ENCODE results near the gene GIPR.

GIPR gene

GRCh38 chr19:45645068-45645630 lies 22.9 kb upstream of the GIPR start:
- no peak for DNase-seq (ENCODE audit: extremely low read depth in 1 of 2, low read depth in 1 of 2)

GRCh38 chr19:45645631-45646344 lies 22.2 kb upstream of the GIPR start:
- peak; percentile 60 to 80 for DNase-seq (ENCODE audit: extremely low read depth in 1 of 2, low read depth in 1 of 2)

- no peak for DNase-seq (ENCODE audit: extremely low read depth in 1 of 2, low read depth in 1 of 2)
Observed at GRCh38 chr19:45646345-45646698, 21.7 kb upstream of the GIPR start.

- DNase-seq (ENCODE audit: extremely low read depth in 1 of 2, low read depth in 1 of 2), result no peak
Observed at GRCh38 chr19:45650722-45651121, 17.3 kb upstream of the GIPR start.

DNA sequence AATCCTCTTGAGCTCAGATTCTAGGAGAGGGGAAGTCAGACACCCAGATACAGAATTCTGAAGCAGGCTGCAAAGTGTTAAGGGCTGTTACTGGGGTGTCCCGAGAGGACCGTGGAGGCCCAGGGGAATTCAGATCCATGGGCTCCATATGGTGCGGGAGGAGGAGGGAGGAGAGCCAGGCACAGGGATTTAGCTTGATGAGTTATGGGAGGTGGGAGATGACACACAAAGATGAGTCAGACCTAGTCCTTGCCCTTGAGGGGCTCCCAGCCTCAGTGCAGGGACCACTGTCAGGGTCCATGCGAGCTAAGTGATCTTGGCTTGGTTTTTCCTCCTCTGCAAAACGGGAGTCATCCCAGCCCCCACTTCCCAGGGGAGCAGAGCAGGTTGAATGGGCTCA lies 14.4 kb upstream of the GIPR start:
- DNase-seq (ENCODE audit: extremely low read depth in 1 of 2, low read depth in 1 of 2), result no peak

DNA sequence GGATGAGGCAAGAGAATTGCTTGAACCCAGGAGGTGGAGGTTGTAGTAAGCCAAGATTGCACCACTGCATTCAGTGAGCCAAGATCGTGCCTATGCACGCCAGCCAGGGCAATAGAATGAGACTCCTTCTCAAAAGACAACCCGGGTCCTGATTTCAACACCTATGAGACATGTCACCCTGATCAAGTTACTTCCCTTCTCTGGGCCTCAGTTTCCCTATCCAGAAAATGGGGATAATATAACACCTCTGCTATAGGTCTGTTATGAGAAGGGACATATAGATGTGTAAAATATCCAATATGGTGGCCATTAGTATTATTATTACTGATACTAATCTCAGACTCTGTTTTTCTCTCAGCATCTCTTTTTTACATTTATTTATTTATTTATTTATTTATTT lies 12.9 kb upstream of the GIPR start:
- no peak for DNase-seq (ENCODE audit: extremely low read depth in 1 of 2, low read depth in 1 of 2)

- DNase-seq (ENCODE audit: extremely low read depth in 1 of 2, low read depth in 1 of 2), result no peak
Observed at GRCh38 chr19:45657520-45658167, 10.4 kb upstream of the GIPR start.

- DNase-seq (ENCODE audit: extremely low read depth in 1 of 2, low read depth in 1 of 2), result no peak
Observed at GRCh38 chr19:45659096-45659729, 8.8 kb upstream of the GIPR start.

DNA sequence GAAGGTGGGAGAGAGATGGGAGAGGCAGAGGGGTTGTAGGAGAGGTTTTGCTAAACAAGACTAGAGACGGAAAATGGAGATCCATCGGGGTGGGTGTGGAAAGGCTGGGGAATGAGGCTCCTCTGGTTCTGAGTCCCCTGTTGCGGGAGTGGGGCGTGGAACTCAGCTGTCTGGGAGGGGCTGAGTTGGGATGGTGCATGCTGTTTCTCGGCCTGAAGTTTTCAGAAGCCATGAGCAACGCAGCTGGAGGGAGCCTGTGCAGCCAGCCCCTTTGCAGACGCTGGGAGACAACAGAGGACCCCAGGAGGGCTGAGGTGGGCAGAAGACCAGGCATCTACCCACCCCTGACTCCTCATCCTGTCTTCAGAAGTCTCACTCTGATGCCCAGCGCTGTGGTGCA lies 7.4 kb upstream of the GIPR start:
- no peak for DNase-seq (ENCODE audit: extremely low read depth in 1 of 2, low read depth in 1 of 2)

DNA sequence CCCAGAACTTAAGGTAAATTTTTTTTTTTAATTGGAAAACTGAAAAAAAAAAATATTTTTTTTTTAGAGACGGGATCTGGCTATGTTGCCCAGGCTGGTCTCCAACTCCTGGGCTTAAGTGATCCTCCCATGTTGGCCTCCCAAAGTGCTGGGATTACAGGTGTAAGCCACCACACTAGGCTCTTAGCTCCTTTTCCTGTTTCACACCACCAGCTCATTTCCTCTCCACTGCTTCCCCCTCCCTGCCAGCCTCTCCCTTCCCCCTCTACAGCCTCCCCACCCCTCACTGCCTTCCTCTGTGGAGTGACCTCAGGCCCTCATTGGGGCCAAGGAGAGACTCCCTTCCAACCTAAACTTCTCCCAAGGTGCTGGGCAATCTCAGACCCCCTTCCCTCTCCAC lies 4.2 kb upstream of the GIPR start:
- DNase-seq (ENCODE audit: extremely low read depth in 1 of 2, low read depth in 1 of 2), result no peak

DNA sequence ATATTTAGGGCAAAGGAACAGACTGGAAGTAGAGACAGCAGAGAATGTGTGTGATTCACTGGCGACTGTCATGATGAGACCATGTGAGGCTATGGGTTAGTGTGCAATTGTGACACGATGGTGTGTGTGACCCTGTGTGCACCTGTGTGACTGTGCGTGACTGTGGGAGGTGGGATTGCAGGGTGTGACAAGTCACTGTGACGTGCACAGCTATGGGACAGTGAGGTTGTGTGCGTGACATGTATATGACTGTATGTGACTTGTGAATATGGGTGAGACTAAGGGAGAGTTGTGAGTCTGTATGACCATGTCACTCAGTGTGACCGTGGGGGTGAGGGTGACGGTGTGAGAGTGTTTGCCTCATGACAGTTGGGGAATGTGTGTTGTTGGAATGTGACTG lies 3.4 kb upstream of the GIPR start:
- DNase-seq (ENCODE audit: extremely low read depth in 1 of 2, low read depth in 1 of 2), result no peak

- DNase-seq (ENCODE audit: extremely low read depth in 1 of 2, low read depth in 1 of 2), result no peak
Observed at GRCh38 chr19:45668342-45668871, 386 bp downstream of the GIPR start.

- DNase-seq (ENCODE audit: extremely low read depth in 1 of 2, low read depth in 1 of 2), result peak in 1 of 2 donors; percentile 65
Observed at GRCh38 chr19:45670670-45671453, 2.8 kb downstream of the GIPR start.

DNA sequence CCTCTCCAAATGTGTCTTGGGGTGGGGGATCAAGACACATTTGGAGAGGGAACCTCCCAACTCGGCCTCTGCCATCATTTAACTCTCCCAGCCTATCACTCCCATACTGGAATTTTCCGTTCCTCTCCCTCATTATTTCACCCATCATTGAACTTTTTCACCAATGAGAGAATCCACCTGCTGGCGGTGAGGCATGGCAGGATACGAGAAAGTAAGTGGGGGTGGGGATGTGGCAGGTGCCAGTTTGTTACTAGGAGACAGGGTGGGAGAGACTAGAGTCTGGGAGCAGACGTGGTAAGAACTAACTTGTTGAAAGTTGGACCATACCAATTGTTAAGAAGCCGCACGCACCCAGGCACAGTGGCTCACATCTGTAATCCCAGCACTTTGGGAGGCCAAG lies 6.9 kb downstream of the GIPR start:
- no peak for DNase-seq (ENCODE audit: extremely low read depth in 1 of 2, low read depth in 1 of 2)

GRCh38 chr19:45676851-45677263 lies 8.8 kb downstream of the GIPR start:
- peak in 1 of 2 donors; percentile 48 for DNase-seq (ENCODE audit: extremely low read depth in 1 of 2, low read depth in 1 of 2)

DNA sequence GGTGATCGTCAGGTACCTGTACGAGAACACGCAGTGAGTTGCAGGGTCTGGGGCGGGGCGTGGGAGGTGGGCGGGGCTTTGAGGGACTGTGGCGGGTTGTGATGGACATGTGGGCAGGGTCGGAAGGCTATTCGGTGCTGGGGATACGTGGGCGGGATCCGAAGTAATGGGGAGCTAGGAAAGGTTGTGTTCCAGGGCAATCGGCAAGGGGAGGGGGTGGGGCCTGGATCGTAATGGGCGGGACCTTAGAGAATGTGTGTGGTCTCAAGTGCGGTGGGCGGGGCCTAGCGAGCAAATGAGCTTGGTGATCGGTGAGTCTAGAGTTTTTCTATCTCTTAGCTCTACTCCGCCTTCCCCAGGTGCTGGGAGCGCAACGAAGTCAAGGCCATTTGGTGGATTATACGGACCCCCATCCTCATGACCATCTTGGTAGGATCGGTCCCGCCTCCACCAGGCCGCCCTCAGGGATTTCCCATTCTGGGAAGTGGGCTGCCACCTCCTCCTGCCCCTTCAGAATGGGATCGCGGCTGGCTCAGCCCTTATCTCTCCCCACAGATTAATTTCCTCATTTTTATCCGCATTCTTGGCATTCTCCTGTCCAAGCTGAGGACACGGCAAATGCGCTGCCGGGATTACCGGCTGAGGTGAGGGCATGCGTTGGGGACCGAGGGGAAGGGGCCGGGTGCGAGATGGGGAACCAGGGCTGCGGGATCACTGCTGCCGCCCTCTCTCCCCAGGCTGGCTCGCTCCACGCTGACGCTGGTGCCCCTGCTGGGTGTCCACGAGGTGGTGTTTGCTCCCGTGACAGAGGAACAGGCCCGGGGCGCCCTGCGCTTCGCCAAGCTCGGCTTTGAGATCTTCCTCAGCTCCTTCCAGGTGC lies 9.6 kb downstream of the GIPR start:
- peak; percentile 45 to 88 for DNase-seq (ENCODE audit: extremely low read depth in 1 of 2, low read depth in 1 of 2)

GRCh38 chr19:45681391-45682015 lies 13.5 kb downstream of the GIPR start:
- peak; percentile 72 to 75 for DNase-seq (ENCODE audit: extremely low read depth in 1 of 2, low read depth in 1 of 2)

GRCh38 chr19:45682117-45682516 lies 14.1 kb downstream of the GIPR start:
- no peak for DNase-seq (ENCODE audit: extremely low read depth in 1 of 2, low read depth in 1 of 2)

- no peak for DNase-seq (ENCODE audit: extremely low read depth in 1 of 2, low read depth in 1 of 2)
Observed at GRCh38 chr19:45682908-45683307, 14.9 kb downstream of the GIPR start.
